Left lung (tissue), 10 donors: ENCODE measurements around the gene PTPN21. TPM values are rescaled to one million over a fixed set of nuclear protein-coding genes. Genes with fewer than 3 reads are reported as not detected.

ENCODE experiments used
- ATAC-seq: fragments of 200-7000 bp; cut with Tn5 transposase; one replicate; pipeline ENCODE4 v1.9.1; 2020; ENCODE audit warnings: moderate library complexity
- DNase-seq, 4 donors: peaks; one replicate each; pipeline ENCODE4 v3.0.0-alpha.2; 2013 to 2020
- H3K27ac ChIP-seq, 2 donors: fragments of 200-600 bp; sonication (generic) in 1 of 2; one replicate each; pipeline versions ENCODE4 v1.5.0 to v1.8.0; 2020 to 2021
- H3K27me3 ChIP-seq, 2 donors: fragments of 200-600 bp; sonication (generic) in 1 of 2; one replicate each; pipeline versions ENCODE4 v1.5.0 to v1.8.0; 2020 to 2021
- H3K36me3 ChIP-seq, 2 donors: fragments of 200-600 bp; sonication (generic) in 1 of 2; one replicate each; pipeline versions ENCODE4 v1.5.0 to v1.8.0; 2020 to 2021
- H3K4me1 ChIP-seq, 2 donors: fragments of 200-600 bp; one replicate each; pipeline ENCODE4 v1.8.0; 2021
- H3K4me3 ChIP-seq, 2 donors: fragments of 200-600 bp; sonication (generic) in 1 of 2; one replicate each; pipeline versions ENCODE4 v1.5.0 to v1.8.0; 2020 to 2021; ENCODE audit warnings: mild to moderate bottlenecking in 1 of 2
- H3K9me3 ChIP-seq, 2 donors: fragments of 200-600 bp; sonication (generic) in 1 of 2; one replicate each; pipeline versions ENCODE4 v1.5.0 to v1.8.0; 2020 to 2021
- intact Hi-C, 2 donors: fragments of 100-400 bp; cut with DNase I; formaldehyde crosslinking; loops; one replicate each; pipeline versions ENCODE4 v1.11.2 to v1.14.2; 2022
- polyA plus RNA-seq, 6 donors: library from polyadenylated mRNA; unstranded; fragments of 120-200 nt; gene quantifications; one replicate each; pipeline ENCODE4 v1.2.1, GENCODE V29; 2013; ENCODE audit not compliant: insufficient read length in 6 of 6
- total RNA-seq, 2 donors: library from RNA; stranded (reverse); fragmentation: NEBNext Ultra II Directional; extraction: Animal tissue kit (Norgen Biotek cat#: 25700); gene quantifications; one replicate each; pipeline ENCODE4 v1.2.1, GENCODE V29; 2021
- TF ChIP-seq, protein P1 (sequence below), 2 donors: fragments of 200-600 bp; sonication (generic) in 1 of 2; IDR thresholded peaks; one replicate each; pipeline versions ENCODE4 v1.5.0 to v1.8.0; 2021; ENCODE audit warnings: antibody characterized with exemption in 2 of 2
- donor health status: DM: no; HTN: yes; CAD: no.
- donor health status: DM: no; HTN: no; CAD: no.

The PTPN21 gene
- total and polyA plus RNA-seq, 8 donors = 26.8 to 35.9 (median 29.8) TPM

GRCh38 chr14:88521818-88522217 lies 33.0 kb downstream of the PTPN21 start:
- H3K27ac ChIP-seq = peak overlapping the region; percentile 29 to 60
- peak; percentile 71 for ATAC-seq

DNA sequence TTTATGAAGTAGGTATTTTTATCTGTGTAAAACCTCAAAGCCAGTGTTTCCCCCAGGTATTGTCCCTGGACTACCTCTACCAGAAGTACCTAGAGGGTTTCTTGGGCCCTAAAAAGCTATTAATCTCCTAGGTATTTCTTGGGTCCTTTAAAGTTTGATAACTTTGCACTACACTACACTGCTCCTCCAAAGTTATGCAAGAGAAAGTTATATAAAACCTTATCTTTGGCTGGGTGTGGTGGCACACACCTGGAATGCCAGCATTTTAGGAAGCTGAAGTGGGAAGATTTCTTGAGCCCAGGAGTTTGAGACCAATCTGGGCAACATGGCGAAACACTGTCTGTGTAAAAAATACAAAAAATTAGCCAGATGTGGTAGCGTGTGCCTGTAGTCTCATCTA lies 34.9 kb downstream of the PTPN21 start:
- H3K36me3 ChIP-seq = peaks cover 0 to 4% of the 10 kb centered on the region in 2 donors
- no peaks in the 10 kb centered on the region for H3K9me3 ChIP-seq
- DNase-seq (no peak), ATAC-seq (peak; percentile 57)
- H3K27ac ChIP-seq = no peak overlapping the region
- H3K27me3 ChIP-seq = no peaks in the 10 kb centered on the region
- TF ChIP-seq, protein P1, sequence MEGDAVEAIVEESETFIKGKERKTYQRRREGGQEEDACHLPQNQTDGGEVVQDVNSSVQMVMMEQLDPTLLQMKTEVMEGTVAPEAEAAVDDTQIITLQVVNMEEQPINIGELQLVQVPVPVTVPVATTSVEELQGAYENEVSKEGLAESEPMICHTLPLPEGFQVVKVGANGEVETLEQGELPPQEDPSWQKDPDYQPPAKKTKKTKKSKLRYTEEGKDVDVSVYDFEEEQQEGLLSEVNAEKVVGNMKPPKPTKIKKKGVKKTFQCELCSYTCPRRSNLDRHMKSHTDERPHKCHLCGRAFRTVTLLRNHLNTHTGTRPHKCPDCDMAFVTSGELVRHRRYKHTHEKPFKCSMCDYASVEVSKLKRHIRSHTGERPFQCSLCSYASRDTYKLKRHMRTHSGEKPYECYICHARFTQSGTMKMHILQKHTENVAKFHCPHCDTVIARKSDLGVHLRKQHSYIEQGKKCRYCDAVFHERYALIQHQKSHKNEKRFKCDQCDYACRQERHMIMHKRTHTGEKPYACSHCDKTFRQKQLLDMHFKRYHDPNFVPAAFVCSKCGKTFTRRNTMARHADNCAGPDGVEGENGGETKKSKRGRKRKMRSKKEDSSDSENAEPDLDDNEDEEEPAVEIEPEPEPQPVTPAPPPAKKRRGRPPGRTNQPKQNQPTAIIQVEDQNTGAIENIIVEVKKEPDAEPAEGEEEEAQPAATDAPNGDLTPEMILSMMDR (IDR thresholded peaks at IDR 0.05) = no peak
- no peak overlapping the region for H3K4me3 ChIP-seq
- intact Hi-C loops = no loop called here
- peaks cover 0 to 3% of the 10 kb centered on the region in 2 donors for H3K4me1 ChIP-seq

More at GRCh38 chr14:88521818-88522217, 33.0 kb downstream of the PTPN21 start:
- no peak for DNase-seq
- H3K4me3 ChIP-seq = no peak overlapping the region
- no peaks in the 10 kb centered on the region for H3K27me3 ChIP-seq
- TF ChIP-seq, protein P1 (IDR thresholded peaks at IDR 0.05) = no peak
- H3K9me3 ChIP-seq = no peaks in the 10 kb centered on the region
- intact Hi-C loops = no loop called here
- no peaks in the 10 kb centered on the region for H3K36me3 ChIP-seq
- H3K4me1 ChIP-seq = peaks cover 0 to 3% of the 10 kb centered on the region in 2 donors

DNA sequence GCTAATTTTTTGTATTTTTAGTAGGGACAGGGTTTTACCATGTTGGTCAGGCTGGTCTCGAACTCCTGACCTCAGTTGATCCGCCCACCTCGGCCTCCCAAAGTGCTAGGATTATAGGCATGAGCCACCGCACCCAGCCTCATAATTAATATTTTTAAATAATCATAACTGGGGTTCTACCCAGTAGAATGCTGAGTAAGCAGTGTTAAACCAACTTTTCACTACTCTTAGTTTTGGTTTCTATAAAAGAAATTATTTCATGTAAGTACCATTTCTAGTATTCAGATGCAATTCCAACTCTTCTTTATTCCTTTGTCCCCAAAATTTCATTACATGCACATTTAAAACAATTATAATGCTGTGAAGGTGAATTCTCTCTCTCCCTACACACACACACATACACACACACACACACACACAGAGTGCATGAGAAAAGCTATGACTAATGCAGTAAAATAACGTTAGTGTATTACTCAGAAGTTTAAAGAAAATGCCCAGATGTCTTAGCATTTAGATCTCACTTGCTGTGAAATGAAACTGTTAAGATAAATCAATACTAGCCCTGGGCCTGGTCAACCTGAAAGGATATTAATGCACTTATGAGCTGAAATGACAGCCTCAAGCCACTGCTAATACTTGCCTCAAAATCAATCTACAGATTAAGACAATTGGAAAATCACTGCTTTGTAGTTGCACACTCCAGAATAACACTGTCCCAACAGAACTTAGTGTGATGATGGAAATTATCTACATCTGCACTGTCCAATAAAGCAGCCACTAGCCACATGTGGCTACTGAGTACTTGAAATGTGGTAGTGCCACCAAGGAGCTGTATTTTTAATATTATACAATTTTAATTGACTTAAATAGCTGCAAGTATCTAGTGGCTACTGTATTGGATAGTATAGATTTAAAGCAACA lies 36.0 kb downstream of the PTPN21 start:
- Histone ChIP-seq H3K27ac (no peak overlapping the region), H3K27me3 (no peaks in the 10 kb centered on the region), H3K36me3 (peaks cover 0 to 4% of the 10 kb centered on the region in 2 donors), H3K9me3 (no peaks in the 10 kb centered on the region), H3K4me3 (no peak overlapping the region), H3K4me1 (peaks cover 0 to 3% of the 10 kb centered on the region in 2 donors)
- TF ChIP-seq, protein P1 (IDR thresholded peaks at IDR 0.05) = no peak
- intact Hi-C loops = no loop called here
- no peak for DNase-seq
- no peak for ATAC-seq

- no peak for ATAC-seq
- no peaks in the 10 kb centered on the region for H3K27me3 ChIP-seq
- H3K4me3 ChIP-seq = no peak overlapping the region
- TF ChIP-seq, protein P1 (IDR thresholded peaks at IDR 0.05) = no peak
- no peaks in the 10 kb centered on the region for H3K9me3 ChIP-seq
- peaks cover 0 to 3% of the 10 kb centered on the region in 2 donors for H3K4me1 ChIP-seq
- intact Hi-C loops = no loop called here
- DNase-seq = no peak
- H3K27ac ChIP-seq = no peak overlapping the region
- H3K36me3 ChIP-seq = peaks cover 0 to 4% of the 10 kb centered on the region in 2 donors
Observed at GRCh38 chr14:88516861-88517357, 37.9 kb downstream of the PTPN21 start.

DNA sequence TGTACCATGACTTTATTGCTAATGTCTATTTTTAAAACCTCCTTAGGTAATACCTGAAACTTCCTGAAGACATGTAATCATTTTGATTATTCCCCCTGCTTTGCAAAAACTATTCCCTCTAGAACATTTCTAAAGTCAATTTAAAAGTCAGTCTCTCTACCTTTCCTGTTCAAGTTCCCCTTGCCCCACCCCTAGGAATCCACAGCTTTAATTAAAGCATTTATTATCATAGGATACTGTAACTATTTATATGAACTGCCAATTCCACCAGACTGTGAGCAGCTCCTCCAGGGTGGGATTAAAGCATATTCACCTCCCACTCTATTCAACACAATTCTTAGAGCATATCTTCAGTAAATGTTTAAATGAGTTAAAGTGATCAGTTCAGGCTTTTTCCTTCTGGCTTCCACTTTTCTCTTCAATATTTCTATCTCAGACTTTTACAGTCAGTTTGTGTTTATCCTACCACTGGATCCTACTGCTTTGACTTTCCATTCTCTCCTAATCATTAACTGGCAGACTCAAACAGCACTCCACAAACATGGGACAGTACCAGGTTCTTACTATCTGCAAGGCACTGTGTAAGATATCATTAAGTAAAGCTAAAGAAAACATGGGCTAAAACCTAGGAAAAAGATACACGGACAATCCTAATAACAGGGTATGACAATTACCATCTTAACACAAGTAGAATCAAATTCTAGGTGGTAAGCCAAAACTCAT lies 39.1 kb downstream of the PTPN21 start:
- Histone ChIP-seq H3K27ac (no peak overlapping the region), H3K9me3 (no peaks in the 10 kb centered on the region), H3K4me3 (no peak overlapping the region), H3K36me3 (peaks cover 0 to 4% of the 10 kb centered on the region in 2 donors), H3K27me3 (no peaks in the 10 kb centered on the region), H3K4me1 (peaks cover 0 to 3% of the 10 kb centered on the region in 2 donors)
- DNase-seq (no peak), ATAC-seq (no peak)
- intact Hi-C loops = no loop called here
- TF ChIP-seq, protein P1 (IDR thresholded peaks at IDR 0.05) = no peak
